HG02588 (cell line): ENCODE measurements around the gene CACTIN.
"Not testable (repeated sequence)": the region's sequence is repeated elsewhere in the genome, so short reads cannot be mapped to it uniquely, and the experiment has no call there.

ENCODE experiments used
- ATAC-seq: cut with Tn5 transposase; IDR thresholded peaks from one replicate; pipeline ENCODE4 v1.9.1; 2021; ENCODE audit warnings: mild to moderate bottlenecking, moderate library complexity; ENCODE audit not compliant: unreplicated experiment

CACTIN gene

GRCh38 chr19:3573162-3573857 is 53.3 kb downstream of the CACTIN start:
- ATAC-seq = no peak

- no peak for ATAC-seq
These were observed 53.8 kb downstream of the CACTIN start, which contains the start of gene HMG20B for GRCh38 chr19:3572855-3573161. Gene HMG20B, plus strand, starts transcription at chr19:3572944. Its CDS starts 366 bp downstream, at chr19:3573310.

GRCh38 chr19:3572132-3572854 is 54.3 kb downstream of the CACTIN start:
- peak; percentile 83 for ATAC-seq

- no peak for ATAC-seq
These were observed 56.0 kb downstream of the CACTIN start for GRCh38 chr19:3570606-3571011.

- not testable (repeated sequence) for ATAC-seq
These were observed 56.5 kb downstream of the CACTIN start for GRCh38 chr19:3570042-3570441.

GRCh38 chr19:3565139-3565538 is 61.5 kb downstream of the CACTIN start:
- ATAC-seq = no peak

- ATAC-seq = no peak
These were observed 62.7 kb downstream of the CACTIN start for GRCh38 chr19:3563709-3564524.
